Measurements from ENCODE around the gene EDNRA.
A peak's percentile ranks its signal among the peaks of the same experiment; 100 is the strongest.

The EDNRA gene

GRCh38 chr4:147496500-147496899, 15.6 kb downstream of the EDNRA start:
- no peaks in the 10 kb centered on the region for H3K9me3 ChIP-seq
- intact Hi-C loops (cut with DNase I; ENCODE audit: low total_unique reads), result no loop called here
- DNase-seq, result no peak
- no peak overlapping the region for H3K27ac ChIP-seq
- H3K4me1 ChIP-seq, result peaks cover 0 to 47% (median 17%) of the 10 kb centered on the region in 4 donors
- H3K27me3 ChIP-seq, result no peaks in the 10 kb centered on the region
- no peak for TF ChIP-seq CTCF (IDR thresholded peaks at IDR 0.05)
- no peaks in the 10 kb centered on the region for H3K36me3 ChIP-seq
- H3K4me3 ChIP-seq, result no peak overlapping the region

DNA sequence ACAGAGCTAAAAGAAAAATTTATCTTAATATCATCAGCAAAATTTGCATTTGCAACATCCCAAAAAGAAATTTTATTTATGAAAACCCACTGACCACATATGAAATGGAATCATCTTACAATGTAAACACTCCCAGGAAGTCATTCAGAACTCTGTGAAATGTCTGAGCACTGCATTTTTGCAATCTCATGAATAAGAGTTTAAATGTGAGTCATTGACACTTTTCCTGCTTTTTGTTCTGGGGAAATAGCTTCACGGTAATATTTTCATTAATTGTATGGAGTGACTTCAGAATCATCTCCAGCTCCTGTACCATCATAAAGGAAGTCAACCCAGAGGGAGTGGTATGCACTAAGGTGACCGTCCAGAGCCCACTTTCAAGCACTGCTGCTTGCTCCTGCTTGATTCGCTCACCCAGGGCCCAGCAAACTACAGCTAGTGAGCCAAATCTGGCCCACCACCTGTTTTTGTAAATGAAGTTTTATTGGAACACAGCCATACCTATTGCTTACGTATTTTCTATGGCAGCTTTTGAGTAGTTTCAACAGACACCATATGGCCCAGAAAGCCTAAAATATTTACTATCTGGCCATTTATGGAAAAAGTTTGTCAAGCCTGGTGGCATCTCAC, 17.2 kb downstream of the EDNRA start:
- DNase-seq, result no peak
- no peak for TF ChIP-seq CTCF (IDR thresholded peaks at IDR 0.05)
- Histone ChIP-seq H3K27me3 (no peaks in the 10 kb centered on the region), H3K9me3 (no peaks in the 10 kb centered on the region), H3K27ac (peak overlapping the region in 1 of 2 donors; percentile 2), H3K4me1 (peaks cover 0 to 32% (median 11%) of the 10 kb centered on the region in 4 donors), H3K4me3 (no peak overlapping the region), H3K36me3 (no peaks in the 10 kb centered on the region)
- intact Hi-C loops (cut with DNase I; ENCODE audit: low total_unique reads), result no loop called here

- no peaks in the 10 kb centered on the region for H3K9me3 ChIP-seq
- H3K4me1 ChIP-seq, result peaks cover 0 to 9% (median 1%) of the 10 kb centered on the region in 4 donors
- intact Hi-C loops (cut with DNase I; ENCODE audit: low total_unique reads), result no loop called here
- DNase-seq, result no peak
- no peak for TF ChIP-seq CTCF (IDR thresholded peaks at IDR 0.05)
- no peaks in the 10 kb centered on the region for H3K36me3 ChIP-seq
- no peak overlapping the region for H3K4me3 ChIP-seq
- H3K27ac ChIP-seq, result no peak overlapping the region
- no peaks in the 10 kb centered on the region for H3K27me3 ChIP-seq
These were observed 27.4 kb downstream of the EDNRA start for GRCh38 chr4:147508346-147508745.

GRCh38 chr4:147509386-147509785, 28.5 kb downstream of the EDNRA start:
- no peak for TF ChIP-seq CTCF (IDR thresholded peaks at IDR 0.05)
- H3K27me3 ChIP-seq, result no peaks in the 10 kb centered on the region
- H3K27ac ChIP-seq, result no peak overlapping the region
- H3K9me3 ChIP-seq, result no peaks in the 10 kb centered on the region
- H3K4me3 ChIP-seq, result no peak overlapping the region
- DNase-seq, result no peak
- intact Hi-C loops (cut with DNase I; ENCODE audit: low total_unique reads), result no loop called here
- no peaks in the 10 kb centered on the region for H3K36me3 ChIP-seq
- H3K4me1 ChIP-seq, result peaks cover 0 to 13% (median 1%) of the 10 kb centered on the region in 4 donors

DNA sequence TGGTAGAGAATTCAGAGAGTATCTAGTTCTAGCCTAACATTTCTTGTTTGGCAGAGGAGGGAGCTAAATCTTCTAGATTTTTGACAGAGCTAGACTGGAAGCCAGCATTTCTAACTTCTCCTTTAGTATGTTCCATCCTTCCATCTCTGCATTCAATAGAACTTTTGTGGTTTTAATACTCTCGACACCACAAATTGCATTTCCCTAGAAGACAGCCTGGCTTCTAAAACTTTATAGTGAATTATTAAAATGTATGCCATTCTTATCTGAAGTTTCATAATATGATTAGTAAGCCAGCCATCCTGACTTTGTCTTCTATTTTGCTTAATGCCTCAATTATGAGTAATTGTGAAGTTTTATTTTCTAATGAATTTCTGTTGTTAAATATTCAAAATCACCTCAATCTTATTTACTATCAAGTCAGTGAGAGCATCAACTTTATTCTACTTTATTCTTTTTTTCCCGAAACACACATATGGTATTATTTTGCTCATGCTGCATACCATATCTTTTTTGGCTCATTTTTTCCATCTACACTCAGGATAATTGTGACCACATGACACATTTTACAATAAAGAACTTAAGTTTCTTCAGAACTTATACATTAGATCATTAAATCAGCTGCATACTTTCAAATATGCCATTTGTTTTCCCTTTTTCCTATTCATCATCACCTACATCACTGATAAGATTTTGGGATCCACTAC, 30.2 kb downstream of the EDNRA start:
- TF ChIP-seq CTCF (IDR thresholded peaks at IDR 0.05), result no peak
- Histone ChIP-seq H3K9me3 (no peaks in the 10 kb centered on the region), H3K4me1 (peaks cover 0 to 21% (median 1%) of the 10 kb centered on the region in 4 donors), H3K4me3 (no peak overlapping the region), H3K36me3 (no peaks in the 10 kb centered on the region), H3K27ac (no peak overlapping the region), H3K27me3 (no peaks in the 10 kb centered on the region)
- intact Hi-C loops (cut with DNase I; ENCODE audit: low total_unique reads), result no loop called here
- DNase-seq, result no peak

Measured in tibial artery (tissue), 4 donors.